Bronchial smooth muscle cell (primary cell): ENCODE measurements around the gene METTL9. TPM values are rescaled to one million over a fixed set of nuclear protein-coding genes. Genes with fewer than 3 reads are reported as not detected.

Source experiments
- total RNA-seq: library from RNA; depleted of rRNA; stranded (reverse); fragments of >200 nt; gene quantifications from 2 replicates; pipeline ENCODE4 v1.2.1, GENCODE V29; 2014

METTL9 gene
- total RNA-seq: 77.9 and 189 TPM in 2 replicates

GRCh38 chr16:21599122-21600030 lies at the start of gene METTL9:
Gene METTL9, plus strand, starts transcription at chr16:21599577. Its CDS starts 157 bp downstream, at chr16:21599734.

GRCh38 chr16:21652453-21652852 lies 53.1 kb downstream of the METTL9 start, which contains the start of gene IGSF6:
Gene IGSF6, minus strand, starts transcription at chr16:21652608. Its CDS starts 10 bp downstream, at chr16:21652598.

GRCh38 chr16:21663889-21664647 lies 64.7 kb downstream of the METTL9 start, which contains the start of gene OTOA:
Gene OTOA, plus strand, starts transcription at chr16:21663968. Its CDS starts 14,547 bp downstream, at chr16:21678515.

Other genes starting within 250 kb of the METTL9 start
- not detected in 2 replicates for gene IGSF6, start 53.0 kb downstream of the METTL9 start, total RNA-seq
- gene OTOA, start 64.4 kb downstream of the METTL9 start, total RNA-seq: under 0.01 and 0.09 TPM in 2 replicates